Gastroesophageal sphincter (tissue), 3 donors: ENCODE data around the gene C4orf36.

Source experiments
- EP300 ChIP-seq: sonication (generic); formaldehyde crosslinking; IDR thresholded peaks from one replicate; pipeline ENCODE4 v1.6.1; 2017; ENCODE audit warnings: antibody characterized with exemption, mild to moderate bottlenecking
- POLR2A ChIP-seq, 2 donors: fragments of 450-650 bp; IDR thresholded peaks; one replicate each; pipeline ENCODE4 v1.6.1; 2017; ENCODE audit warnings: antibody characterized with exemption in 2 of 2, mild to moderate bottlenecking in 2 of 2, moderate library complexity in 1 of 2
- POLR2AphosphoS5 ChIP-seq: sonication (generic); formaldehyde crosslinking; IDR thresholded peaks from one replicate; pipeline ENCODE4 v1.6.1; 2017; ENCODE audit warnings: antibody characterized with exemption
- TF ChIP-seq, protein P1 (sequence below), 4 experiments: fragments of 200-600 bp in 2 of 4; fragments of 450-650 bp in 2 of 4; sonication (generic) in 1 of 4; IDR thresholded peaks; one replicate each; pipeline ENCODE4 v1.5.1; 2017 to 2019; ENCODE audit warnings: antibody characterized with exemption in 4 of 4, mild to moderate bottlenecking in 2 of 4, moderate library complexity in 2 of 4

DNA sequence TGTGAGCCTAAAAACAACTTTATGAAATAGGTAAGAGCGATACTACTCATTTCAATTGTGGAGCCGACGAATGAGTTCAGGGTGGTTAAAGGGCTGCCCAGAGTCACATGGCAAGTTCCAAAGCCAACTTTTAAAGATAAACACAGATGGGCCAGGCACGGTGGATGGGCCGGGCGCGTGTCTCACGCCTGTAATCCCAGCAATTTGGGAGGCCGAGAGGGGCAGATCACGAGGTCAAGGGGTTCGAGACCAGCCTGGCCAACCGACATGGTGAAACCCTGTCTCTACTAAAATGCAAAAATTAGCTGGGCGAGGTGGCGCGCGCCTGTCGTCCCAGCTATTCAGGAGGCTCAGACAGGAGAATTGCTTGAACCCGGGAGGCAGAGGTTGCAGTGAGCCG is 914 bp upstream of the C4orf36 start:
- TF ChIP-seq POLR2AphosphoS5 (no peak), POLR2A (IDR thresholded peaks at IDR 0.05) (no peak), EP300 (no peak)
- TF ChIP-seq, protein P1, sequence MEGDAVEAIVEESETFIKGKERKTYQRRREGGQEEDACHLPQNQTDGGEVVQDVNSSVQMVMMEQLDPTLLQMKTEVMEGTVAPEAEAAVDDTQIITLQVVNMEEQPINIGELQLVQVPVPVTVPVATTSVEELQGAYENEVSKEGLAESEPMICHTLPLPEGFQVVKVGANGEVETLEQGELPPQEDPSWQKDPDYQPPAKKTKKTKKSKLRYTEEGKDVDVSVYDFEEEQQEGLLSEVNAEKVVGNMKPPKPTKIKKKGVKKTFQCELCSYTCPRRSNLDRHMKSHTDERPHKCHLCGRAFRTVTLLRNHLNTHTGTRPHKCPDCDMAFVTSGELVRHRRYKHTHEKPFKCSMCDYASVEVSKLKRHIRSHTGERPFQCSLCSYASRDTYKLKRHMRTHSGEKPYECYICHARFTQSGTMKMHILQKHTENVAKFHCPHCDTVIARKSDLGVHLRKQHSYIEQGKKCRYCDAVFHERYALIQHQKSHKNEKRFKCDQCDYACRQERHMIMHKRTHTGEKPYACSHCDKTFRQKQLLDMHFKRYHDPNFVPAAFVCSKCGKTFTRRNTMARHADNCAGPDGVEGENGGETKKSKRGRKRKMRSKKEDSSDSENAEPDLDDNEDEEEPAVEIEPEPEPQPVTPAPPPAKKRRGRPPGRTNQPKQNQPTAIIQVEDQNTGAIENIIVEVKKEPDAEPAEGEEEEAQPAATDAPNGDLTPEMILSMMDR (IDR thresholded peaks at IDR 0.05) = no peak
